ENCODE results near the gene PHAX.
"Not testable (repeated sequence)": the region's sequence is repeated elsewhere in the genome, so short reads cannot be mapped to it uniquely, and the experiment has no call there.

Gene PHAX

DNA sequence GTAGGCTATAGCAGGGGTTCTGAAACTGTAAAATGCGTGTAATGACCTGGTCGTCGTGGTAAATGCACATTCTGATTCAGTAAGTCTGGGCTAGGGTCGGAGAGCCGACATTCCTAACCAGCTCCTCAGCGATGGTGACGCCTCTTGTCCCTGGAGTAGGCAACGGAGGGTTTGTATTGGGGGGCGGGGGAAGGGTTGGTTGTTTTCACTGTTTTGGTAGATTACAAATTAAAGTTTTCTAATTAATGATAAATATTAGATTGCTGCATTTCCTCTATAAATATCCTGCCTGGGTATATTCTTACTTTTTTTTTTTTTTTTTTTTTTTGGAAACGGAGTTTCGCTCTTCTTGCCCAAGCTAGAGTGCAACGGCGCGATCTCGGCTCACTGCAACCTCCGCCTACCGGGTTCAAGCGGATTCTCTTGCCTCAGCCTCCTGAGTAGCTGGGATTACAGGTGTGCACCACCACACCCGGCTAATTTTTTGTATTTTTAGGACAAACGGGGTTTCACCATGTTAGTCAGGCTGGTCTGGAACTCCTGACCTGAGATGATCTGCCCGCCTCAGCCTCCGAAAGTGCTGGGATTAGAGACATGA, 5.2 kb upstream of the PHAX start:
- peaks cover 3% of the 10 kb centered on the region; the same call in 1 of the 2 replicates for H3K9me3 ChIP-seq (ENCODE audit: low read depth, low read length)
- peak overlapping the region; percentile 66; the same call in 1 of the 2 replicates for H3K27ac ChIP-seq
- TF ChIP-seq POLR2AphosphoS5 (IDR thresholded peaks at IDR 0.05; ENCODE audit: borderline replicate concordance, low read depth, low read length): no peak
- TF ChIP-seq EZH2 (IDR thresholded peaks at IDR 0.05): no peak
- TF ChIP-seq FOXP2 (optimal IDR thresholded peaks at IDR 0.05; ENCODE audit: control extremely low read depth, extremely low read length, insufficient read depth): no peak
- peak overlapping the region; percentile 88 for H3K4me3 ChIP-seq
- DNase-seq (ENCODE audit: low read depth, low spot score): no peak
- H3K9ac ChIP-seq (ENCODE audit: insufficient read length): no peak overlapping the region
- H3K36me3 ChIP-seq (ENCODE audit: insufficient read depth, low read length): peaks cover 8% of the 10 kb centered on the region

DNA sequence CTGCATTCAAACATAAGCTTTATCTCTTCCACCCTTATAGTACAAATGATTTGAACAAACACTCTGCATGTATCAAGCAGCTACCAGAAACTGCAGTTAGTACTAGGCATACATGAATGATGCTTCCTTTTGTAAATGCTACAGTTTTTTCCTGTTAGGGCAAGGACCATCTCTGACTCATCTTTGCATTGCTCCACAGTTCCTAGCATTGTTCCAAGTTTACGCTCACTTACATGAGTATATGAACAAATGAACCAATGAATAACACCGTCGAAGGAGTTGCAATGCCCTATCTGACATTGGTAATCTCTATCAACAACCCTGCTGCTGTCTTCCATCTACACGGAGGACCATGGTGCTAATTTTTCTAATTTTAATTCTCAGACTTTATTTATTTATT, 3.6 kb upstream of the PHAX start:
- no peak overlapping the region for H3K4me3 ChIP-seq
- H3K27ac ChIP-seq: no peak overlapping the region
- DNase-seq (ENCODE audit: low read depth, low spot score): no peak
- TF ChIP-seq FOXP2 (optimal IDR thresholded peaks at IDR 0.05; ENCODE audit: control extremely low read depth, extremely low read length, insufficient read depth) (no peak), POLR2AphosphoS5 (IDR thresholded peaks at IDR 0.05; ENCODE audit: borderline replicate concordance, low read depth, low read length) (no peak), EZH2 (IDR thresholded peaks at IDR 0.05) (no peak)
- no peak overlapping the region for H3K9ac ChIP-seq (ENCODE audit: insufficient read length)
- H3K36me3 ChIP-seq (ENCODE audit: insufficient read depth, low read length): peaks cover 5% of the 10 kb centered on the region
- H3K9me3 ChIP-seq (ENCODE audit: low read depth, low read length): peaks cover 3% of the 10 kb centered on the region; the same call in 1 of the 2 replicates

DNA sequence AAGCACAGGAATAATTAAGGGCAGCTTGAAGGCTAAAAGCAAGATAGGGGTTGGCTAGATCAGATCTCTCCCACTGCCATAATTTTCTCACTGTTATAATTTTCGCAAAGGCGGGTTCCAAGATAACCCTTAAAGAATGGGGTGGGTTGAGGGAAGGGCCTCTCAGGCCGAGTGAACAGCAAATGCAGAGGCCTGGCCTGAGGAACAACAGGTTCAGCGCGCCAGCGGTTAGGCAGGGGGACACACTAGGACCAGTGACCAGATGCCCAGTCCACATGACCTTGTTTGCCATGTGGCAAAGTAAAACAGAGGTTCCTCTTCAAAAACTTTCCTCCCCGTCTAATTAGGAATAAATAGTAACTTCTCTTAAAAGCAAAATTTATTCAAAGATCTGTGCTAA, 1.2 kb upstream of the PHAX start:
- Histone ChIP-seq H3K36me3 (ENCODE audit: insufficient read depth, low read length) (peaks cover 11% of the 10 kb centered on the region), H3K9ac (ENCODE audit: insufficient read length) (no peak overlapping the region), H3K4me3 (no peak overlapping the region), H3K27ac (no peak overlapping the region), H3K9me3 (ENCODE audit: low read depth, low read length) (peaks cover 3% of the 10 kb centered on the region; the same call in 1 of the 2 replicates)
- DNase-seq (ENCODE audit: low read depth, low spot score): no peak
- TF ChIP-seq EZH2 (IDR thresholded peaks at IDR 0.05) (no peak), POLR2AphosphoS5 (IDR thresholded peaks at IDR 0.05; ENCODE audit: borderline replicate concordance, low read depth, low read length) (no peak), FOXP2 (optimal IDR thresholded peaks at IDR 0.05; ENCODE audit: control extremely low read depth, extremely low read length, insufficient read depth) (no peak)

DNA sequence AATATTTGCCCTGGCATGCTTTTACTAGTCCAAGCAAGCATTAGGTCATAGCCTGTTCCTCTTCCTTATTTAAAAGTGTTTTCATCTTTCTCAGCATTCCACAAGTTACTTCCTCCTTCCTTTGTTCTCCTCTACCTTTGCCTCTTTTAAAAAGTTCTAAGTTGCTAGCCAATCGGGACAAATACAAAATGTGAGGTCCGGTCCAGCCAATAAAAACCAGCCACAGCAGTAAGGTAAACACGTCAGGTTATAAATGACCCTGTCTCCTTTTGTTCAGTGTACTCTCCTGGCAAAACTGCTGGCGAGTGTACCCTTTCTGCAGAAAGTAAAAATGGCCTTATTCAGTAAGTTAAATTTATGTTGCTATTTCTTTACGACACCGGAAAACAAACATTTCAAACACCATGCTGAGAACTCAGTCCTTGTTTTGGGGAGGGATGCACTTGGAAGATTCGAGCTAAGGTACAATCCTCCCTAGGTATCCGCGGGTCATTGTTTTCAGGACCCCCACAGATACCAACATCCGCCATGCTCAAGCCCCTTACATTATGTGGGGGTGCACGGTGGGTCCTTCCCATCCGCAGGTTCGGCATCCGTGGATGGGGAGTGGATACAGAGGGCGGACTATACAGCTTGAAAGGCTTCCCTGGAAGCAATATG, 646 bp upstream of the PHAX start:
- H3K9me3 ChIP-seq (ENCODE audit: low read depth, low read length); DNase-seq (ENCODE audit: low read depth, low spot score); H3K9ac ChIP-seq (ENCODE audit: insufficient read length): not testable (repeated sequence)
- Histone ChIP-seq H3K36me3 (ENCODE audit: insufficient read depth, low read length) (peaks cover 17% of the 10 kb centered on the region), H3K27ac (peak overlapping the region; percentile 61; the same call in 1 of the 2 replicates), H3K4me3 (peak overlapping the region; percentile 97)

DNA sequence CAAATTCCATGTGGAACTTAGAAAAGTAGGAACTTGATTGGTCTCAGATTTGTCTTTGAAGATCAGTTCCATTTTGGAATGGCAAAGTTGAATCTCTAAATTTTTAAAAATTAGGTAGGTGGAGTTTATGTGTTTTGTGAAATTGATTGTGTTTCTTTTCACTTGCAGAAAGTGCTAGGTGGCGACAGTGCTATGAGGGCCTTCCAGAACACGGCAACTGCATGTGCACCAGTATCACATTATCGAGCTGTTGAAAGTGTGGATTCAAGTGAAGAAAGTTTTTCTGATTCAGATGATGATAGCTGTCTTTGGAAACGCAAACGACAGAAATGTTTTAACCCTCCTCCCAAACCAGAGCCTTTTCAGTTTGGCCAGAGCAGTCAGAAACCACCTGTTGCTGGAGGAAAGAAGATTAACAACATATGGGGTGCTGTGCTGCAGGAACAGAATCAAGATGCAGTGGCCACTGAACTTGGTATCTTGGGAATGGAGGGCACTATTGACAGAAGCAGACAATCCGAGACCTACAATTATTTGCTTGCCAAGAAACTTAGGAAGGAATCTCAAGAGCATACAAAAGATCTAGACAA, 2.8 kb downstream of the PHAX start:
- H3K9me3 ChIP-seq (ENCODE audit: low read depth, low read length): peaks cover 3% of the 10 kb centered on the region; the same call in 1 of the 2 replicates
- peaks cover 49% of the 10 kb centered on the region for H3K36me3 ChIP-seq (ENCODE audit: insufficient read depth, low read length)
- H3K27ac ChIP-seq: no peak overlapping the region
- no peak overlapping the region for H3K4me3 ChIP-seq
- no peak for TF ChIP-seq EZH2 (IDR thresholded peaks at IDR 0.05)
- TF ChIP-seq FOXP2 (optimal IDR thresholded peaks at IDR 0.05; ENCODE audit: control extremely low read depth, extremely low read length, insufficient read depth): no peak
- no peak for TF ChIP-seq POLR2AphosphoS5 (IDR thresholded peaks at IDR 0.05; ENCODE audit: borderline replicate concordance, low read depth, low read length)
- H3K9ac ChIP-seq (ENCODE audit: insufficient read length): no peak overlapping the region
- no peak for DNase-seq (ENCODE audit: low read depth, low spot score)

DNA sequence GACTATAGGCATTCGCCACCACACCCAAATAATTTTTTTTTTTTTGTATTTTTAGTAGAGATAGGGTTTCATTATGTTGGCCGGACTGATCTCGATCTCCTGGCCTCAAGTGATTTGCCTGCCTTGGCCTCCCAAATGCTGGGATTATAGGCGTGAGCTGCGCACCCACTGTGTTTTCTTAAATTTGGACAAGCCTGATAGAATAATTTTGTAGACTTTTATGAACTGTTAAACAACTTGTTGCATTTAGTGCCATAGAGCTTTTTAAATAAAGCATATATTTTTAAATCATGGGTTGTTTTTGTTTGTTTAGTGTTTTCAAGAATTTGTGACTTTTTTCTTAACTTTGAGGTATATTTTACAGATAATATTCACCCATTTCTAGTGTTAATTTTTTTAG, 4.8 kb downstream of the PHAX start:
- Histone ChIP-seq H3K9ac (ENCODE audit: insufficient read length) (peak overlapping the region; percentile 11), H3K27ac (no peak overlapping the region), H3K9me3 (ENCODE audit: low read depth, low read length) (peaks cover under 1% of the 10 kb centered on the region; the same call in 1 of the 2 replicates), H3K4me3 (no peak overlapping the region; the same call in 1 of the 2 replicates), H3K36me3 (ENCODE audit: insufficient read depth, low read length) (peaks cover 70% of the 10 kb centered on the region)
- no peak for DNase-seq (ENCODE audit: low read depth, low spot score)
- TF ChIP-seq EZH2 (IDR thresholded peaks at IDR 0.05): no peak
- no peak for TF ChIP-seq POLR2AphosphoS5 (IDR thresholded peaks at IDR 0.05; ENCODE audit: borderline replicate concordance, low read depth, low read length)
- TF ChIP-seq FOXP2 (optimal IDR thresholded peaks at IDR 0.05; ENCODE audit: control extremely low read depth, extremely low read length, insufficient read depth): no peak

DNA sequence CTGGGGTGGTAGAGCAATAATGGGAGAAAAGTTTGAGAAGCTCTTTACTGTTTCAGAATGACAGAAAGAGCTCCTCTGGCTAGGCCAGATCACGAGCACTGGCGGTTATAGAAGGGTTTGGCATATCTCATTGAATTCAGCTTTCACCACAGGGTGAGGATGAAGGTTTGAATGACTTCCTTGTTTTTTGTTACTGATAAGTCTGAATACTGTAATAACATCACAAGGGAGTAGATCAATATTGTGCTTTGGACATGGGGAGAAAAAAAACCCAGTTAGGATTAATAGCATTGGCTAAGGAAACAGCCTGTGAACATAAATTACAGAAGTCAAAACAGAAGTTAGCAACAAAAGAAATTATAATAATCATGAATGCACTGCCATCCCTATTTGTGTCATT, 9.4 kb downstream of the PHAX start:
- no peaks in the 10 kb centered on the region for H3K9me3 ChIP-seq (ENCODE audit: low read depth, low read length)
- no peak overlapping the region for H3K9ac ChIP-seq (ENCODE audit: insufficient read length)
- H3K36me3 ChIP-seq (ENCODE audit: insufficient read depth, low read length): peaks cover 91% of the 10 kb centered on the region
- no peak overlapping the region for H3K27ac ChIP-seq
- DNase-seq (ENCODE audit: low read depth, low spot score): no peak
- TF ChIP-seq EZH2 (IDR thresholded peaks at IDR 0.05) (no peak), POLR2AphosphoS5 (IDR thresholded peaks at IDR 0.05; ENCODE audit: borderline replicate concordance, low read depth, low read length) (no peak)
- H3K4me3 ChIP-seq: no peak overlapping the region

DNA sequence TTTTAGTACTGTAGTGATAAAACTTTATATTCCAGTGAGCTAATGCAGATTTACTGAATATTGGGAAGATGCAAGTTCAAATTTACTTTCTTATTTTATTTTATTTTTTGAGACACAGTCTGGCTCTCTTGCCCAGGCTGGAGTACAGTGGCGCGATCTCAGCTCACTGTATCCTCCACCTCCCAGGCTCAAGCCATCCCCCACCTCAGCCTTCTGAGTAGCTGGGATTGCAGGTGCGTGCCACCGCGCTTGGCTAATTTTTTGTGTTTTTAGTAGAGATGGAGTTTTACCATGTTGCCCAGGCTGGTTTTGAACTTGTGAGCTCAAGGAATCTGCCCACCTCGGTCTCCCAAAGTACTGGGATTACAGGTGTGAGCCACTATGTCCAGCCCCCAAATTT, 9.9 kb downstream of the PHAX start:
- H3K36me3 ChIP-seq (ENCODE audit: insufficient read depth, low read length): peaks cover 91% of the 10 kb centered on the region
- H3K9ac ChIP-seq (ENCODE audit: insufficient read length): no peak overlapping the region
- no peak for DNase-seq (ENCODE audit: low read depth, low spot score)
- H3K9me3 ChIP-seq (ENCODE audit: low read depth, low read length): no peaks in the 10 kb centered on the region
- TF ChIP-seq EZH2 (IDR thresholded peaks at IDR 0.05): no peak
- no peak overlapping the region for H3K27ac ChIP-seq
- H3K4me3 ChIP-seq: no peak overlapping the region
